GM18507 (cell line): ENCODE data around the gene IQCN.

Experiments
- DNase-seq: peaks from one replicate; pipeline ENCODE4 v3.0.0; 2011; ENCODE audit warnings: low read depth; ENCODE audit not compliant: insufficient read length; ENCODE audit errors: extremely low spot score
- FAIRE-seq: peaks from 2 replicates; lab custom pipeline; 2011; peaks lifted over from hg19 to GRCh38; lab: Jason Lieb, UNC

Gene IQCN

GRCh38 chr19:18306209-18306887 lies 32.1 kb upstream of the IQCN start:
- DNase-seq (no peak), FAIRE-seq (peak; percentile 57)

- DNase-seq (no peak), FAIRE-seq (peak; percentile 83)
Measured at GRCh38 chr19:18304458-18305310, 30.4 kb upstream of the IQCN start.

GRCh38 chr19:18304208-18304457 lies 29.9 kb upstream of the IQCN start:
- DNase-seq, result no peak
- FAIRE-seq, result no peak

- FAIRE-seq, result no peak
- DNase-seq, result no peak
Measured at GRCh38 chr19:18301718-18302111, 27.5 kb upstream of the IQCN start.

GRCh38 chr19:18300930-18301717 lies 26.9 kb upstream of the IQCN start:
- DNase-seq (no peak), FAIRE-seq (no peak)

- FAIRE-seq (no peak), DNase-seq (no peak)
Measured at GRCh38 chr19:18299654-18300053, 25.4 kb upstream of the IQCN start.

GRCh38 chr19:18298601-18299000 lies 24.3 kb upstream of the IQCN start:
- FAIRE-seq (no peak), DNase-seq (no peak)

- DNase-seq (no peak), FAIRE-seq (no peak)
Measured at GRCh38 chr19:18297308-18297707, 23.1 kb upstream of the IQCN start.

GRCh38 chr19:18295034-18295451 lies 20.8 kb upstream of the IQCN start:
- DNase-seq (no peak), FAIRE-seq (no peak)

- no peak for DNase-seq
- no peak for FAIRE-seq
Measured at GRCh38 chr19:18294467-18294864, 20.2 kb upstream of the IQCN start.

GRCh38 chr19:18293642-18294466 lies 19.6 kb upstream of the IQCN start:
- DNase-seq, result no peak
- no peak for FAIRE-seq

- FAIRE-seq (no peak), DNase-seq (no peak)
Measured at GRCh38 chr19:18292810-18293641, 18.8 kb upstream of the IQCN start.

- FAIRE-seq (no peak), DNase-seq (no peak)
Measured at GRCh38 chr19:18292462-18292809, 18.2 kb upstream of the IQCN start.

GRCh38 chr19:18291590-18292461 lies 17.6 kb upstream of the IQCN start:
- DNase-seq (peak; percentile 83), FAIRE-seq (peak; percentile 88)

- DNase-seq (no peak), FAIRE-seq (no peak)
Measured at GRCh38 chr19:18291019-18291524, 16.8 kb upstream of the IQCN start.

GRCh38 chr19:18290302-18291018 lies 16.2 kb upstream of the IQCN start:
- DNase-seq (peak; percentile 52), FAIRE-seq (peak; percentile 87)
